BJ (cell line): ENCODE data around the gene ZNF490. TPM values are rescaled to one million over a fixed set of nuclear protein-coding genes. Genes with fewer than 3 reads are reported as not detected.
"Not testable (repeated sequence)": the region's sequence is repeated elsewhere in the genome, so short reads cannot be mapped to it uniquely, and the experiment has no call there.

Experiments
- CTCF ChIA-PET: fragments of 350-600 bp; formaldehyde crosslinking; extraction: SDS; loops from one replicate; lab custom pipeline; 2021; ENCODE audit warnings: antibody characterized with exemption, inconsistent platforms; lab: Yijun Ruan, JAX
- POLR2A ChIA-PET: fragments of 300-600 bp; sonication (Branson Sonifier 250); formaldehyde crosslinking; extraction: SDS; loops from one replicate; lab custom pipeline; 2021; ENCODE audit warnings: antibody characterized with exemption; lab: Charles Lee
- DNase-seq: peaks from one replicate; pipeline ENCODE4 v3.0.0-alpha.2; 2011; ENCODE audit warnings: low read depth
- H3K27me3 ChIP-seq: 2 replicates; pipeline ENCODE4 v1.6.0; 2011; ENCODE audit warnings: low read length; ENCODE audit not compliant: control insufficient read depth, insufficient read depth
- H3K36me3 ChIP-seq: 2 replicates; pipeline ENCODE4 v1.5.1; 2011; ENCODE audit warnings: low read length; ENCODE audit not compliant: control insufficient read depth, insufficient read depth
- H3K4me3 ChIP-seq: 2 replicates; pipeline ENCODE4 v1.5.1; 2011; ENCODE audit warnings: low read depth, mild to moderate bottlenecking, control low read depth, low read length
- polyA plus RNA-seq: library from polyadenylated mRNA; depleted of rRNA; stranded (reverse); fragments of >200 nt; gene quantifications from 2 replicates; pipeline ENCODE4 v1.2.3, GENCODE V29; 2011
- TF ChIP-seq, protein P1 (sequence below): IDR thresholded peaks from 2 replicates; pipeline ENCODE4 v1.5.1; 2011; ENCODE audit warnings: low read depth, mild to moderate bottlenecking, control low read depth, inconsistent platforms, low read length, moderate library complexity; ENCODE audit not compliant: insufficient read depth

The ZNF490 gene
- polyA plus RNA-seq, 1 experiment: 1.6 TPM

DNA sequence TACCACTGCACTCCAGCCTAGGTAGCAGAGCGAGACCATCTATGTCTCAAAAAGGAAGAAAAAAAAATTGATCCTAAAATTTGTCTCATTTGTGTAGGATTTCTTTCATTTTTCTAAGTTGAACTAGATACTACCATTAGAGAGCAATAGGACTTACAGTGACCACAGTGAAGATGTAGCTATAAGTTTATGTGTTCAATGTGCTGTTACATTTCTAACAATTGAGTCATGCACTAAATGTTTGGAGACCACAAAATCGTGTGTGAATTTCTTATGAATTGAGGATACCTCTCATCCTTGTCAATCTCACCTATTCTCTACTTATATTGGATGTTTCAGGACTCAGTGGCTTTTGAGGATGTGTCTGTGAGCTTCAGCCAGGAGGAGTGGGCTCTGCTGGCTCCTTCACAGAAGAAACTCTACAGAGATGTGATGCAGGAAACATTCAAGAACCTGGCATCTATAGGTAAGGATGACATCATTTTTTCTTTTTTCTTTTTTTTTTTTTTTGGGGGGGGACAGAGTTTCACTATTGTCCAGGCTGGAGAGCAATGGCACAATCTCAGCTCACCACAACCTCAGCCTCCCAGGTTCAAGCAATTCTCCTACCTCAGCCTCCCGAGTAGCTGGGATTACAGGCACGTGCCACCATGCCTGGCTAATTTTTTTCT, 12.9 kb upstream of the ZNF490 start:
- ChIA-PET CTCF (interaction anchor here (0.7 to 2.7 kb wide), 3 partner anchors 12 to 194 kb away, joined by 3 to 8 read pairs (median 4); no protein-coding TSS in a partner anchor), POLR2A (no interaction called here)
- no peak for DNase-seq
- peaks cover 19% of the 10 kb centered on the region for H3K36me3 ChIP-seq
- no peaks in the 10 kb centered on the region for H3K27me3 ChIP-seq
- no peak overlapping the region for H3K4me3 ChIP-seq
- TF ChIP-seq, protein P1, sequence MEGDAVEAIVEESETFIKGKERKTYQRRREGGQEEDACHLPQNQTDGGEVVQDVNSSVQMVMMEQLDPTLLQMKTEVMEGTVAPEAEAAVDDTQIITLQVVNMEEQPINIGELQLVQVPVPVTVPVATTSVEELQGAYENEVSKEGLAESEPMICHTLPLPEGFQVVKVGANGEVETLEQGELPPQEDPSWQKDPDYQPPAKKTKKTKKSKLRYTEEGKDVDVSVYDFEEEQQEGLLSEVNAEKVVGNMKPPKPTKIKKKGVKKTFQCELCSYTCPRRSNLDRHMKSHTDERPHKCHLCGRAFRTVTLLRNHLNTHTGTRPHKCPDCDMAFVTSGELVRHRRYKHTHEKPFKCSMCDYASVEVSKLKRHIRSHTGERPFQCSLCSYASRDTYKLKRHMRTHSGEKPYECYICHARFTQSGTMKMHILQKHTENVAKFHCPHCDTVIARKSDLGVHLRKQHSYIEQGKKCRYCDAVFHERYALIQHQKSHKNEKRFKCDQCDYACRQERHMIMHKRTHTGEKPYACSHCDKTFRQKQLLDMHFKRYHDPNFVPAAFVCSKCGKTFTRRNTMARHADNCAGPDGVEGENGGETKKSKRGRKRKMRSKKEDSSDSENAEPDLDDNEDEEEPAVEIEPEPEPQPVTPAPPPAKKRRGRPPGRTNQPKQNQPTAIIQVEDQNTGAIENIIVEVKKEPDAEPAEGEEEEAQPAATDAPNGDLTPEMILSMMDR: no peak

DNA sequence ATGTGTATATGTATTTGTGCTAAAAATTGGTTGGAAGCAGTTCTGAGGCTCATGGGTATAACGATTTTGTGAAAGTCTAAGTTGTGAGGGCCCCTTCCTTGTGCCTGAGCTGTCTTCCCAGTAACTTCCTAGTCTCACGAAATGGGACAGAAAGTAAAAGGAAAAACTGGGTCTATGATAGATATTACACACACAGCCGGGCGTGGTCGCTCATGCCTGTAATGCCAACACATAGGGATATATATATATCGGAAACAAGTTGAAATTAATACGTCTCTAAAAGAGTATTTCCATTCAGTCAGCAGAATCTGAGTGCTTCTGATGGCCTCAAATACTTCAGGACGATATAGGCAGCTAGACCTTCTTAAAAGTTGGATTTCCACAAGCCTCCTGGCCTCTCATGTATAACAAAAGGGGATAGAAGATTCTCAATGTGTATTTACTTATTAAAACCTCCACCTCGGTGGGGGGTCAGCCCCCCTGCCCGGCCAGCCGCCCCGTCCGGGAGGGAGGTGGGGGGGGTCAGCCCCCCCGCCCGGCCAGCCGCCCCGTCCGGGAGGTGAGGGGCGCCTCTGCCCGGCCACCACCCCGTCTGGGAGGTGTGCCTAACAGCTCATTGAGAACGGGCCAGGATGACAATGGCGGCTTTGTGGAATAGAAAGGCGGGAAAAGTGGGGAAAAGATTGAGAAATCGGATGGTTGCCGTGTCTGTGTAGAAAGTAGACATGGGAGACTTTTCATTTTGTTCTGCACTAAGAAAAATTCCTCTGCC, 10.8 kb upstream of the ZNF490 start:
- CTCF ChIA-PET, POLR2A ChIA-PET, DNase-seq, H3K4me3 ChIP-seq, H3K36me3 ChIP-seq, H3K27me3 ChIP-seq: not testable (repeated sequence)

DNA sequence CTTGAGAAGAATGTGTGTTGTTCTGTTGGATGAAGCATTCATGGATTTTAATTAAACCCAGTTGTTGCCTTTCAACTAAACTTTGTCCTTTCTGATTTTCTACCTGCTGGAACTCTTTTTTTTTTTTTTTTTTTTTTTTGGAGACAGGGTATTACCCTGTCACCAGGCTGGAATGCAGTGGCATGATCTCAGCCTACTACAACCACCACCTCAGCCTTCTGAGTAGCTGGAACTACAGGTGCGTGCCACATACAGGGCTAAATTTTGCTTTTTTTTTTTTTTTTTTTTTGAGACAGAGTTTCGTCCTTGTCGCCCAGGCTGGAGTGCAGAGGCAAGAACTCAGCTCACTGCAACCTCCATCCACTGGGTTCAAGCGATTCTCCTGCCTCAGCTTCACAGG, 7.0 kb upstream of the ZNF490 start:
- no peak overlapping the region for H3K4me3 ChIP-seq
- TF ChIP-seq, protein P1: no peak
- ChIA-PET CTCF (no interaction called here), POLR2A (no interaction called here)
- H3K36me3 ChIP-seq: peaks cover 5% of the 10 kb centered on the region
- no peaks in the 10 kb centered on the region for H3K27me3 ChIP-seq
- DNase-seq: no peak

DNA sequence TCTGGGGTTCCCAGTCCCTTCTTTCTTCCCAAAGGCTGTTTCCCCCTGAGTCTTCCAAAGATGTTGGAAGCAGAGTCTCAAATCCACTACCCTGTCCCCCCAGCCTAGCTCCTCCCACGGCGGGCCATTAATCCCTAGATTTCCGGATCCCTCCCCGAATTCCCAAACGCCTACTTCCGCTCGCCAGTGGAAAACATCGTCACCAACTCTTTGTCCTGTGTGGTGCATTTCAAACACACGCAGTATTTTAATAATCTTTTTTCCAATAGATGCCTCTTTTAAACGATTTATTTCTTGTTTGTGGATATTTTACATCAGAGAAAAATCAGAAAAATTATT, 717 bp upstream of the ZNF490 start:
- DNase-seq: peak; percentile 9
- ChIA-PET CTCF (interaction anchor here (0.6 to 1.7 kb wide), 7 partner anchors 11 to 195 kb away, joined by 3 to 5 read pairs (median 3); partner anchors contain the start of gene RNASEH2A), POLR2A (interaction anchor here (0.7 kb wide), 1 partner anchor 24 kb away, joined by 4 read pairs; no protein-coding TSS in a partner anchor)
- H3K36me3 ChIP-seq: peaks cover 5% of the 10 kb centered on the region
- no peaks in the 10 kb centered on the region for H3K27me3 ChIP-seq
- TF ChIP-seq, protein P1: no peak
- H3K4me3 ChIP-seq: peak overlapping the region; percentile 82

DNA sequence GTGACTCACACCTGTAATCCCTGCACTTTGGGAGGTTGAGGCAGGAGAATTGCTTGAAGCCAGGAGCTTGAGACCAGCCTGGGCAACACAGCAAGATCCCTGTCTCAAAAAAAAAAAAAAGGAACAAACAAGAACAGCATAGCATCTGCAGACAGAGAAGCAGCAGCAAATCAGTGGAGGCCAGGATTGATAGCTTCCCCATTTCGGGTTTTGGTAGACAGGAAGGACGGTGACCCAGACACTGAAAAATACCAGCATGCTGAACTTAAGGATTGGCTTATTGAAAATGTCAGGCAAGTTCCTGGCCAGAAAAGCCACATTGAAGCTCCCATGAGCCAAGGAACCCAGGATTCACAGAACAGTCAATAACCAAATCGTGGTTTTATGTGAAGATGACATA, 3.0 kb downstream of the ZNF490 start:
- no peaks in the 10 kb centered on the region for H3K27me3 ChIP-seq
- H3K36me3 ChIP-seq: peaks cover 2% of the 10 kb centered on the region
- no peak for DNase-seq
- TF ChIP-seq, protein P1: no peak
- no peak overlapping the region for H3K4me3 ChIP-seq
- POLR2A ChIA-PET: no interaction called here
- CTCF ChIA-PET: interaction anchor here (0.9 kb wide), 1 partner anchor 44 kb away, joined by 3 read pairs; no protein-coding TSS in a partner anchor
